Breast epithelium (tissue), 4 donors: Measurements from ENCODE around the gene SELENOM. TPM values are rescaled to one million over a fixed set of nuclear protein-coding genes. Genes with fewer than 3 reads are reported as not detected.

Source experiments
- DNase-seq, 2 donors: peaks; one replicate each; pipeline ENCODE4 v3.0.0-alpha.2; 2019; ENCODE audit warnings: low spot score in 2 of 2
- H3K27ac ChIP-seq, 2 donors: fragments of 200-600 bp; sonication (generic) in 1 of 2; one replicate each; pipeline ENCODE4 v1.5.1; 2016 to 2019; ENCODE audit warnings: mild to moderate bottlenecking in 1 of 2
- H3K27me3 ChIP-seq, 2 donors: fragments of 200-600 bp; sonication (generic) in 1 of 2; one replicate each; pipeline versions ENCODE4 v1.5.1 to v1.6.0; 2017 to 2019; ENCODE audit warnings: control low read depth in 1 of 2, mild to moderate bottlenecking in 1 of 2
- H3K36me3 ChIP-seq: fragments of 200-600 bp; one replicate; pipeline ENCODE4 v1.5.1; 2019
- H3K4me1 ChIP-seq, 2 donors: fragments of 200-600 bp; sonication (generic); one replicate each; pipeline ENCODE4 v1.5.1; 2016 to 2019; ENCODE audit warnings: control low read depth in 1 of 2
- H3K4me3 ChIP-seq, 3 donors: fragments of 200-600 bp; sonication (generic); 1 replicate in 2 of 3; 2 replicates in 1 of 3; pipeline ENCODE4 v1.5.1; 2016 to 2019; ENCODE audit warnings: mild to moderate bottlenecking in 3 of 3, moderate library complexity in 2 of 3
- H3K9me3 ChIP-seq, 2 donors: fragments of 200-600 bp; sonication (generic) in 1 of 2; one replicate each; pipeline ENCODE4 v1.5.1; 2016 to 2019; ENCODE audit warnings: control low read depth in 1 of 2
- POLR2A ChIP-seq: fragments of 450-650 bp; IDR thresholded peaks from one replicate; pipeline ENCODE4 v1.6.1; 2016; ENCODE audit warnings: antibody characterized with exemption, mild to moderate bottlenecking, moderate library complexity
- POLR2AphosphoS5 ChIP-seq, 3 donors: sonication (generic); formaldehyde crosslinking; IDR thresholded peaks; one replicate each; pipeline ENCODE4 v1.6.1; 2017; ENCODE audit warnings: antibody characterized with exemption in 3 of 3
- intact Hi-C: fragments of 100-400 bp; cut with DNase I; formaldehyde crosslinking; loops from one replicate; pipeline ENCODE4 v1.15.1; 2023; ENCODE audit warnings: low total_unique reads
- total RNA-seq, 3 donors: library from RNA; depleted of rRNA; stranded (reverse); fragments of >200 nt; gene quantifications; one replicate each; pipeline ENCODE4 v1.1.0, GENCODE V29; 2016
- TF ChIP-seq, protein P1 (sequence below), 3 donors: fragments of 450-650 bp; IDR thresholded peaks; one replicate each; pipeline ENCODE4 v1.5.1; 2016 to 2017; ENCODE audit warnings: antibody characterized with exemption in 3 of 3, mild to moderate bottlenecking in 3 of 3, moderate library complexity in 3 of 3

SELENOM gene
- total RNA-seq, 3 donors from 2014 or later: 297 to 485 (median 411) TPM

DNA sequence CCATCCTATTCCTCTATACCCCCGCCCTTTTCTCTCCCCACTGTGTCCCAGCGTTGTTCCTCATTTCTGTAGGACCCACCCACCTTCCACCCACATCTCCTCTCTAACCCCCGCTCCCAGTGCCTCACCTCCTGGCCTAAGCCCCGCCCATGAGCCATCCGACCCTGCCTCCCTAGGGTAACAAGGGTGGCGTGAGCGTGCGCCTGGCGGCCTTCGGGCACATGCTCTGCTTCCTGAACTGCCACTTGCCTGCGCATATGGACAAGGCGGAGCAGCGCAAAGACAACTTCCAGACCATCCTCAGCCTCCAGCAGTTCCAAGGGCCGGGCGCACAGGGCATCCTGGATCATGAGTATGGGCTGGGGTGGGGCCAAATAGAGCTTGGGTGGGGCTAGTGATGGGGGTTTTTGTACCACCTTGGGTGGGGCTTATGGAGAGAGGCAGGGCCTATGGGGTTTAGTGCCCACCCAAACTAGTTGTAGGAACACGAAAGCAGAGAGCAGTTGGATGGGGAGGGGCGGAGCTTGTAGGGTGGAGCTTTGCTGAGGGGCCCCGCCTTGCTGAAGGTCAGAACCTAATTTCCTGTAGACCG lies 19.9 kb upstream of the SELENOM start:
- Histone ChIP-seq H3K27me3 (no peaks in the 10 kb centered on the region), H3K9me3 (no peaks in the 10 kb centered on the region), H3K36me3 (no peaks in the 10 kb centered on the region), H3K4me1 (peaks cover 3 to 14% of the 10 kb centered on the region in 2 donors), H3K4me3 (no peak overlapping the region), H3K27ac (no peak overlapping the region)
- TF ChIP-seq POLR2AphosphoS5 (IDR thresholded peaks at IDR 0.05): no peak
- TF ChIP-seq, protein P1, sequence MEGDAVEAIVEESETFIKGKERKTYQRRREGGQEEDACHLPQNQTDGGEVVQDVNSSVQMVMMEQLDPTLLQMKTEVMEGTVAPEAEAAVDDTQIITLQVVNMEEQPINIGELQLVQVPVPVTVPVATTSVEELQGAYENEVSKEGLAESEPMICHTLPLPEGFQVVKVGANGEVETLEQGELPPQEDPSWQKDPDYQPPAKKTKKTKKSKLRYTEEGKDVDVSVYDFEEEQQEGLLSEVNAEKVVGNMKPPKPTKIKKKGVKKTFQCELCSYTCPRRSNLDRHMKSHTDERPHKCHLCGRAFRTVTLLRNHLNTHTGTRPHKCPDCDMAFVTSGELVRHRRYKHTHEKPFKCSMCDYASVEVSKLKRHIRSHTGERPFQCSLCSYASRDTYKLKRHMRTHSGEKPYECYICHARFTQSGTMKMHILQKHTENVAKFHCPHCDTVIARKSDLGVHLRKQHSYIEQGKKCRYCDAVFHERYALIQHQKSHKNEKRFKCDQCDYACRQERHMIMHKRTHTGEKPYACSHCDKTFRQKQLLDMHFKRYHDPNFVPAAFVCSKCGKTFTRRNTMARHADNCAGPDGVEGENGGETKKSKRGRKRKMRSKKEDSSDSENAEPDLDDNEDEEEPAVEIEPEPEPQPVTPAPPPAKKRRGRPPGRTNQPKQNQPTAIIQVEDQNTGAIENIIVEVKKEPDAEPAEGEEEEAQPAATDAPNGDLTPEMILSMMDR (IDR thresholded peaks at IDR 0.05): no peak
- no peak for TF ChIP-seq POLR2A
- intact Hi-C loops: loop anchor here (2.0 kb wide), 1 partner anchor 50 kb away; no protein-coding TSS in a partner anchor
- DNase-seq: no peak

DNA sequence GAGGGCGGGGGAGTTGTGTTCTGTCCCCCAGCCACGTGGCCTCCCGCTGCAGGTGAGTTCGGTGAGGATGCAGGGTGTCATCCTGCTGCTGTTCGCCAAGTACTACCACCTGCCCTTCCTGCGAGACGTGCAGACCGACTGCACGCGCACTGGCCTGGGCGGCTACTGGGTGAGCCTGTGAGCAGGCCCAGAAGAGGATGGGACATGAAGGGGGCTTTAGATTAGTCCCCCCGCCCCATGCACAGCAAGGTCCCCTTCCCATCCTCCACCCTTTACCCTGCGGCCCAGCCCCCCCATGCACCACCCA lies 19.5 kb upstream of the SELENOM start:
- TF ChIP-seq, protein P1 (IDR thresholded peaks at IDR 0.05): no peak
- no peak for TF ChIP-seq POLR2AphosphoS5 (IDR thresholded peaks at IDR 0.05)
- no peak for TF ChIP-seq POLR2A
- H3K36me3 ChIP-seq: no peaks in the 10 kb centered on the region
- intact Hi-C loops: loop anchor here (2.0 kb wide), 1 partner anchor 50 kb away; no protein-coding TSS in a partner anchor
- H3K27ac ChIP-seq: no peak overlapping the region
- H3K27me3 ChIP-seq: no peaks in the 10 kb centered on the region
- H3K4me3 ChIP-seq: no peak overlapping the region
- peaks cover 3 to 12% of the 10 kb centered on the region in 2 donors for H3K4me1 ChIP-seq
- no peaks in the 10 kb centered on the region for H3K9me3 ChIP-seq
- DNase-seq: no peak

DNA sequence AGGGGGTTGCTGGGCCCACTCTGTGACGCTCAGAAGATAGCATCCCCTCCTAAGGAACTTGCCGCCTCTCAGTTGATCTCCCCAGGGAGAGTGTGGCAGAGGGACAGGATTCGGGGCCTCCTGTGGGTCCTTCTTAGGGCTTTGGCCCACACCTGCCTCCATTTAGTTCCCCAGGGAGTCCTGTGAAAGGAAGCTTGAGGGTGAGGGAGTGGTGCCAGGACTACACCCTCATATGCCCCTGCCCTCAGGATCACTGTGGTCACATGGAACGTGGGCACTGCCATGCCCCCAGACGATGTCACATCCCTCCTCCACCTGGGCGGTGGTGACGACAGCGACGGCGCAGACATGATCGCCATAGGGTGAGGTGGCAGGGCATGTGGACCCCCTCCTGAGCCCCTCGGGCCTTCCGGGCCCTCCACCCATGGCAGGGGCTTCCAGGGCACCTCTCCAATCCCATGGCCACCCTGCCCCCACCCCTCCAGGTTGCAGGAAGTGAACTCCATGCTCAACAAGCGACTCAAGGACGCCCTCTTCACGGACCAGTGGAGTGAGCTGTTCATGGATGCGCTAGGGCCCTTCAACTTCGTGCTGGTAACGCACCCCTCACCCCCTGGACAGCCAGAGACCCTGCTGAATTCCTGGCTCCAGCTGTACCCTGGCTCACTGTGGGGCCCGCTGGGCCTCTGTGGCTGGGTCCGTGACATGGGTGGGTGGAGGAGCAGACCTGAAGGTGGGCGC lies 18.9 kb upstream of the SELENOM start:
- intact Hi-C loops: loop anchor here (2.0 kb wide), 1 partner anchor 51 kb away; no protein-coding TSS in a partner anchor
- Histone ChIP-seq H3K27ac (no peak overlapping the region), H3K27me3 (no peaks in the 10 kb centered on the region), H3K4me3 (no peak overlapping the region), H3K9me3 (no peaks in the 10 kb centered on the region), H3K36me3 (no peaks in the 10 kb centered on the region), H3K4me1 (peaks cover 3 to 7% of the 10 kb centered on the region in 2 donors)
- TF ChIP-seq POLR2A (no peak), POLR2AphosphoS5 (IDR thresholded peaks at IDR 0.05) (no peak)
- TF ChIP-seq, protein P1 (IDR thresholded peaks at IDR 0.05): no peak
- DNase-seq: no peak

DNA sequence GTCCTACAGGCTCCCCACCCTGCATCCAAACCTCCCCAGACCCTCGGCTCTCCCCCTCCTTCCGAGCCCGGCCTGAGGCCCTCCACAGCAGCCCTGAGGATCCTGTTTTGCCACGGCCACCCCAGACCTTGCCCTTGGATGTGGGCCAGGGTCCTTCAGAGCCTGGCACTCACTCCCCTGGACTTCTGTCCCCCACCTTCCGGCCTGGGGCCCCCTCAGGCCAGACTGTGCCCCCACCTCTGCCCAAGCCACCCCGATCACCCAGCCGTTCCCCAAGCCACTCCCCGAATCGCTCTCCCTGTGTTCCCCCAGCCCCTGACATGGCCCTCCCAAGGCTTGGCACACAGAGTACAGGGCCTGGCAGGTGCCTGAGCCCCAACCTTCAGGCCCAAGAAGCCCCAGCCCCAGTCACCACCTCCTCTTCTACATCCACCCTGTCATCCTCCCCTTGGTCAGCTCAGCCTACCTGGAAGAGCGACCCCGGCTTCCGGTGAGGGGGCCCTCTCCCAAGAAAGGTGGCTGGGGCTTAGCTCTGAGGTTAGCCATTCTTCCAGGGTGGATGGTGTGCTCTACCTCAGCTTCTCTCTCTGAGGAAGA lies 18.3 kb upstream of the SELENOM start:
- no peak overlapping the region for H3K4me3 ChIP-seq
- H3K27ac ChIP-seq: no peak overlapping the region
- DNase-seq: no peak
- H3K27me3 ChIP-seq: no peaks in the 10 kb centered on the region
- intact Hi-C loops: loop anchor here (2.0 kb wide), 1 partner anchor 51 kb away; no protein-coding TSS in a partner anchor
- no peaks in the 10 kb centered on the region for H3K36me3 ChIP-seq
- no peak for TF ChIP-seq POLR2A
- no peak for TF ChIP-seq POLR2AphosphoS5 (IDR thresholded peaks at IDR 0.05)
- TF ChIP-seq, protein P1 (IDR thresholded peaks at IDR 0.05): no peak
- peaks cover 3 to 7% of the 10 kb centered on the region in 2 donors for H3K4me1 ChIP-seq
- H3K9me3 ChIP-seq: no peaks in the 10 kb centered on the region
